Measurements from ENCODE around the gene KLK5. TPM values are rescaled to one million over a fixed set of nuclear protein-coding genes. Genes with fewer than 3 reads are reported as not detected.
"Not testable (repeated sequence)": the region's sequence is repeated elsewhere in the genome, so short reads cannot be mapped to it uniquely, and the experiment has no call there.

The KLK5 gene, protein sequence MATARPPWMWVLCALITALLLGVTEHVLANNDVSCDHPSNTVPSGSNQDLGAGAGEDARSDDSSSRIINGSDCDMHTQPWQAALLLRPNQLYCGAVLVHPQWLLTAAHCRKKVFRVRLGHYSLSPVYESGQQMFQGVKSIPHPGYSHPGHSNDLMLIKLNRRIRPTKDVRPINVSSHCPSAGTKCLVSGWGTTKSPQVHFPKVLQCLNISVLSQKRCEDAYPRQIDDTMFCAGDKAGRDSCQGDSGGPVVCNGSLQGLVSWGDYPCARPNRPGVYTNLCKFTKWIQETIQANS
- not detected in 2 replicates for total RNA-seq

DNA sequence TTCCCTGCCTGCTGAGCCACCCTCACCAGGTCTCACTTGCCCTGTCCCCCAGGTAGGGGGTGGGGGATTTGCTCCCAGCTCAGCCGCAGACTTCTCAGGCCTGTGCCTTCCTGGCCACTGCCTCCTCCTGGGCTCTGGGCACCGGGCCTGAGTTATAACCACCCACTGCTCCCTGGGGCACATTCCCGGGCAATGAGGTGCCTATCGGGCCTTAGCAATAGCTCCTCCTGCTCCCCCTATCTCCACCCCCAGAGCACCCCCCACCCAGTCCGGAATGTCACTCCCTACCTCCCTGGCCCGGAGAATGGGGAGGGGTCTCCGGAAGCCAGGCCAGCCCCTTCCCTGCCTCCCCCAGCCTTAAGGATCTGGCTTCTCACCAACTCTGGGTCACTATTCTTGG is at the start of gene KLK5:
KLK5 (minus strand) TSS at position 129 of the 400 bp plus-strand sequence. CDS start 381 bp downstream, outside the sequence.
- intact Hi-C loops (cut with micrococcal nuclease): no loop called here
- Mint-ChIP-seq H3K4me3 (ENCODE audit: low read depth) (no peak within 1 kb of the TSS), H3K9me3 (no peaks in the 10 kb centered on the region), H3K4me1 (ENCODE audit: low read depth) (no peaks in the 10 kb centered on the region), H3K27ac (no peak within 1 kb of the TSS), H3K36me3 (ENCODE audit: low read depth) (no peaks in the 10 kb centered on the region), H3K27me3 (ENCODE audit: low read depth) (peaks cover 4% of the 10 kb centered on the region)
- DNase-seq (ENCODE audit: low spot score): no peak

DNA sequence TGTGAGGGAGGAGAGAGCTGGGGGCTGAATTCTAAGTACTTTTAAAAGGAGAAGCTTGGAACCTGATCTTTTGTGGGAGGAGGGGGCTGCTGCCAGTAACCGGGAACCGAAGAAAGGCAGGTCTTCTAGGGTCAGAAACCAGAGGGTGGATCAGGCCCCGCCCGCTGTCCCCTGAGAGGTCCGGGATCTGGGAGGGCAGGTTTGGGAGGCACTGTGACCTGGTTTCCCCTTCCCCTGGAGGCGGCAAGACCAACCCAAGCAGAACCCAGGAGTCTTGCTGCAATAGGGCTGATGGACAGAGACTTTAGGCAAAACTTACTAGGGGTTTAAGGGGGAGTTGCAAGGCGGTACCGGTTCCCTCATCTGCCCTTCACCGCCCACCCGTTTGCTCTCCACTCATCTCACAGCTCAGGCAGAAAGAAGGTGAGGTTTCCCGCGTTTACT is 49.3 kb upstream of the KLK5 start:
- H3K9me3 Mint-ChIP-seq: no peaks in the 10 kb centered on the region
- no peaks in the 10 kb centered on the region for H3K4me1 Mint-ChIP-seq (ENCODE audit: low read depth)
- no peak for DNase-seq (ENCODE audit: low spot score)
- H3K36me3 Mint-ChIP-seq (ENCODE audit: low read depth): no peaks in the 10 kb centered on the region
- no peak overlapping the region for H3K4me3 Mint-ChIP-seq (ENCODE audit: low read depth)
- H3K27ac Mint-ChIP-seq: no peak overlapping the region
- H3K27me3 Mint-ChIP-seq (ENCODE audit: low read depth): no peaks in the 10 kb centered on the region
- intact Hi-C loops (cut with micrococcal nuclease): no loop called here

GRCh38 chr19:51001515-51001914 is 48.7 kb upstream of the KLK5 start, which contains the start of gene KLK8:
TSS of gene KLK8 (minus strand) at chr19:51001604. CDS start at chr19:51001167, 437 bp downstream.
- Mint-ChIP-seq H3K36me3 (ENCODE audit: low read depth) (no peaks in the 10 kb centered on the region), H3K27me3 (ENCODE audit: low read depth) (no peaks in the 10 kb centered on the region), H3K9me3 (no peaks in the 10 kb centered on the region), H3K4me3 (ENCODE audit: low read depth) (no peak within 1 kb of the TSS), H3K27ac (no peak within 1 kb of the TSS), H3K4me1 (ENCODE audit: low read depth) (no peaks in the 10 kb centered on the region)
- intact Hi-C loops (cut with micrococcal nuclease): no loop called here
- no peak for DNase-seq (ENCODE audit: low spot score)

GRCh38 chr19:51000981-51001380 is 48.1 kb upstream of the KLK5 start:
- H3K4me1 Mint-ChIP-seq (ENCODE audit: low read depth): no peaks in the 10 kb centered on the region

GRCh38 chr19:51000426-51000825 is 47.6 kb upstream of the KLK5 start:
- intact Hi-C loops (cut with micrococcal nuclease): no loop called here
- H3K4me3 Mint-ChIP-seq (ENCODE audit: low read depth): no peak overlapping the region
- H3K36me3 Mint-ChIP-seq (ENCODE audit: low read depth): no peaks in the 10 kb centered on the region
- H3K27ac Mint-ChIP-seq: no peak overlapping the region
- no peak for DNase-seq (ENCODE audit: low spot score)
- no peaks in the 10 kb centered on the region for H3K9me3 Mint-ChIP-seq
- no peaks in the 10 kb centered on the region for H3K27me3 Mint-ChIP-seq (ENCODE audit: low read depth)
- H3K4me1 Mint-ChIP-seq (ENCODE audit: low read depth): no peaks in the 10 kb centered on the region

More at GRCh38 chr19:51000981-51001380, 48.1 kb upstream of the KLK5 start:
- Mint-ChIP-seq H3K9me3 (no peaks in the 10 kb centered on the region), H3K4me3 (ENCODE audit: low read depth) (no peak overlapping the region), H3K27ac (no peak overlapping the region), H3K36me3 (ENCODE audit: low read depth) (no peaks in the 10 kb centered on the region), H3K27me3 (ENCODE audit: low read depth) (no peaks in the 10 kb centered on the region)
- no peak for DNase-seq (ENCODE audit: low spot score)
- intact Hi-C loops (cut with micrococcal nuclease): no loop called here

- H3K9me3 Mint-ChIP-seq: no peaks in the 10 kb centered on the region
- H3K36me3 Mint-ChIP-seq (ENCODE audit: low read depth): no peaks in the 10 kb centered on the region
- H3K4me1 Mint-ChIP-seq (ENCODE audit: low read depth): no peaks in the 10 kb centered on the region
- DNase-seq (ENCODE audit: low spot score): no peak
- H3K4me3 Mint-ChIP-seq (ENCODE audit: low read depth): no peak overlapping the region
- intact Hi-C loops (cut with micrococcal nuclease): no loop called here
- no peak overlapping the region for H3K27ac Mint-ChIP-seq
- H3K27me3 Mint-ChIP-seq (ENCODE audit: low read depth): no peaks in the 10 kb centered on the region
These were observed 45.8 kb upstream of the KLK5 start for GRCh38 chr19:50998686-50999085.

- intact Hi-C loops (cut with micrococcal nuclease): no loop called here
- Mint-ChIP-seq H3K36me3 (ENCODE audit: low read depth) (no peaks in the 10 kb centered on the region), H3K27me3 (ENCODE audit: low read depth) (no peaks in the 10 kb centered on the region), H3K4me1 (ENCODE audit: low read depth) (no peaks in the 10 kb centered on the region), H3K27ac (no peak overlapping the region), H3K4me3 (ENCODE audit: low read depth) (no peak overlapping the region), H3K9me3 (no peaks in the 10 kb centered on the region)
- DNase-seq (ENCODE audit: low spot score): no peak
These were observed 45.2 kb upstream of the KLK5 start for GRCh38 chr19:50998061-50998460.

DNA sequence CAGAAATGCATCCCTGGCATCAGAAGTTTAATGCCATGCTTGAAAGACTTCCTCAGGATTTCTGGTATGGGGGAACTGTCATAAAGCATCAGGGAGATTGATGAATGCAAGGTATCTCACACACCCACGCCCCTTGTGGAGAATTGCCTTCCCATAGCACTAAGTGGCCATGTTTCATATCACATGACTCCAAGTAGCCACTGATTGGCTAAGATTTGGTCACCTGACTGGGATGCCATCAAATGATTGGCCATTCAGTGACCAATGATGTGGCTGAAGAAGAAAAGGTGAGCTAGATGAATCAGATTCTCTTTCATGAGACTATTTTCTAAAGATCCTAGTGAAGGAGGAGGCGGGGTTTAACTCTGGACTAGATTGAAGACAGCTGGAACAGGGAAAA is 41.3 kb upstream of the KLK5 start:
- Mint-ChIP-seq H3K36me3 (ENCODE audit: low read depth) (no peaks in the 10 kb centered on the region), H3K27ac (no peak overlapping the region), H3K4me3 (ENCODE audit: low read depth) (no peak overlapping the region), H3K9me3 (no peaks in the 10 kb centered on the region), H3K4me1 (ENCODE audit: low read depth) (no peaks in the 10 kb centered on the region), H3K27me3 (ENCODE audit: low read depth) (peaks cover 4% of the 10 kb centered on the region)
- intact Hi-C loops (cut with micrococcal nuclease): no loop called here
- no peak for DNase-seq (ENCODE audit: low spot score)

DNA sequence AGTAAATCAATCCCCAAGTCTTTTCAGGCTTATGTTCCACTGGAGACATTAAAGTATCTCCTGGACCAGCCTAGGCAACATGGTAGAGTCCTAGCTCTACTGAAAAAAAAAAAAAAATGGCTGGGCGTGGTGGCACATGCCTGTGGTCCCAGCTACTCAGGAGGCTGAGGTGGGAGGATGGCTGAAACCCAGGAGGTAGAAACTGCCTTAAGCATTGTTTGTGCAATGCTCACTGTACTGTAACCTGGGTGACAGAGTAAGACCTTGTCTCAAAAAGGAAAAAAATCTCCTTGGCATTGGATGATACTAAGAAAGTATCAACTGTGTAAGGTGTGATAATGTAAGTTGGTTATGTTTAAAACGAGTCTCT is 39.8 kb upstream of the KLK5 start:
- no peak for DNase-seq (ENCODE audit: low spot score)
- intact Hi-C loops (cut with micrococcal nuclease): no loop called here
- Mint-ChIP-seq H3K4me1 (ENCODE audit: low read depth) (no peaks in the 10 kb centered on the region), H3K27me3 (ENCODE audit: low read depth) (peaks cover 11% of the 10 kb centered on the region), H3K4me3 (ENCODE audit: low read depth) (no peak overlapping the region), H3K9me3 (no peaks in the 10 kb centered on the region), H3K36me3 (ENCODE audit: low read depth) (no peaks in the 10 kb centered on the region), H3K27ac (no peak overlapping the region)

DNA sequence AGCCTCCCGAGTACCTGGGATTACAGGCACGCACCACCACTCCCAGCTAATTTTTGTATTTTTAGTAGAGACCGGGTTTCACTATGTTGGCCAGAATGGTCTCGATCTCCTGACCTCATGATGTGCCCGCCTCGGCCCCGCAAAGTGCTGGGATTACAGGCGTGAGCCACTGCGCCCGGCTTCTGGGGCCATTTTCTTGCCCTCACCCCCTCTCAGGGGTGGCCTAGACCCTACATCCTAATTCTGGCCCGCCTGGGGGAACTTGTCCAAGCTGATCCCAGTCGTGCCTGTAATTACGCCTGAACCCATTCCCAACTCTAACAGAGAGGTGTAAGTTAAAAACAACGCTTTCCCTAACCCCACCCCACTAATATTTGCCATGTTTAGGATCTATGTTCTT is 31.6 kb upstream of the KLK5 start:
- peaks cover 14% of the 10 kb centered on the region for H3K27me3 Mint-ChIP-seq (ENCODE audit: low read depth)
- H3K36me3 Mint-ChIP-seq (ENCODE audit: low read depth); DNase-seq (ENCODE audit: low spot score); H3K4me1 Mint-ChIP-seq (ENCODE audit: low read depth); H3K27ac Mint-ChIP-seq; H3K4me3 Mint-ChIP-seq (ENCODE audit: low read depth); H3K9me3 Mint-ChIP-seq; intact Hi-C loops (cut with micrococcal nuclease): not testable (repeated sequence)

GRCh38 chr19:50983625-50984292 is 30.9 kb upstream of the KLK5 start, which contains the start of gene KLK7:
TSS of gene KLK7 (minus strand) at chr19:50983917. CDS start at chr19:50982399, 1,518 bp downstream.
- Mint-ChIP-seq H3K27me3 (ENCODE audit: low read depth) (peaks cover 16% of the 10 kb centered on the region), H3K36me3 (ENCODE audit: low read depth) (no peaks in the 10 kb centered on the region), H3K4me1 (ENCODE audit: low read depth) (no peaks in the 10 kb centered on the region), H3K9me3 (no peaks in the 10 kb centered on the region), H3K4me3 (ENCODE audit: low read depth) (no peak within 1 kb of the TSS), H3K27ac (no peak within 1 kb of the TSS)
- intact Hi-C loops (cut with micrococcal nuclease): no loop called here
- no peak for DNase-seq (ENCODE audit: low spot score)

DNA sequence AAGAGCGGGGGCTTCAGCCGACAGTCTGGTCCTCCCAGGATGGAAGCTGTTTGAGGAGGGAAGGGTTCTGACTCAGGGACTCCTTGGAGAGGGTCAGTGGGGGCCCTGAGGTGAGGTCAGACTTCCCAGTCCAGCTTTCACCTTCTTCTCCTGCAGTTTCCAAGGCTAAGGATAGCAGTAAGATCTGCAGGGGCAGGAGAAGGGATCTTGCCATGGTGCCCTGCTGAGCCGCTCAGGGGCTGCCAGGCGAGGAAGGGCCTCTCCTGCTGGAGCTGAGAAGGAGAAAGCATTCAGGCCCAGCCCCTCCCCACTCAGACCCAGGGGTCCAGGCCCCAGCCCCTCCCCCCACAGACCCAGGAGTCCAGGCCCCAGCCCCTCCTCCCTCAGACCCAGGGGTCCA is 29.3 kb upstream of the KLK5 start:
- no peak for DNase-seq (ENCODE audit: low spot score)
- no peak overlapping the region for H3K4me3 Mint-ChIP-seq (ENCODE audit: low read depth)
- H3K9me3 Mint-ChIP-seq: no peaks in the 10 kb centered on the region
- intact Hi-C loops (cut with micrococcal nuclease): no loop called here
- no peaks in the 10 kb centered on the region for H3K4me1 Mint-ChIP-seq (ENCODE audit: low read depth)
- H3K27ac Mint-ChIP-seq: no peak overlapping the region
- no peaks in the 10 kb centered on the region for H3K36me3 Mint-ChIP-seq (ENCODE audit: low read depth)
- H3K27me3 Mint-ChIP-seq (ENCODE audit: low read depth): peaks cover 10% of the 10 kb centered on the region

DNA sequence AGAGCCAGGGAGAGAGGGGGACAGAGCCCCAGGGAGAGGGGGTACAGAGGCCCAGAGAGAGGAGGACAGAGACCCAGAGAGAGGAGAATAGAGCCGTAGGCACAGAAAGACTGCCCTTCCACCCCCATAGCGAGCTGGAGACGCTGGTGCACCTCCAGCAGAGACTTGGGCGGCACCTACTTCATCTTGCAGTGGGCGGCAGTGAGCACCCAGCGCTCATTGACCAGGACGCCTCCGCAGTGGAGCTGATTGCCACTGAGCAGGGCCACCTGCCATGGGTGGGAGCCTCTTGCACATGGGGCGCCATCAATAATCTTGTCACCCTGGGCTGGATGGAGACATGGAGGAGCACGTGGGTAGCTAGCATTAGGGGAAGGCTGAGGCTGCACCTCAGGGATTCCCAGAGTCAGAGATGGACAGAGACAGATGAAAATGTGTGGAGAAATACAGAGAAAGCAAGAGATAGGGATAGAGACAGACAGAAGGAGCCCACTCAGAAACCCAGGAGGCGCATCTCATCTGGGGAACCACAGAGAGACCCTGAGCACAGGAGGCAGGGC is 28.8 kb upstream of the KLK5 start:
- no peak for DNase-seq (ENCODE audit: low spot score)
- Mint-ChIP-seq H3K4me3 (ENCODE audit: low read depth) (no peak overlapping the region), H3K9me3 (no peaks in the 10 kb centered on the region), H3K27me3 (ENCODE audit: low read depth) (peaks cover 10% of the 10 kb centered on the region), H3K4me1 (ENCODE audit: low read depth) (no peaks in the 10 kb centered on the region), H3K27ac (no peak overlapping the region), H3K36me3 (ENCODE audit: low read depth) (no peaks in the 10 kb centered on the region)
- intact Hi-C loops (cut with micrococcal nuclease): no loop called here

Measured in activated T-helper 2 cell treated with anti-CD3 and anti-CD28 coated beads, Interferon-gamma antibody, Interleukin-2, Interleukin-4, amounts not matched to agents 10 μg/mL and 5 μg/mL and 100 μg/mL, durations not matched to agents 14 hours and 24 hours and 36 hours (primary cell).